GM12872 (cell line): ENCODE measurements around the gene EPB41L4B.

Source experiments
- CTCF ChIP-seq: IDR thresholded peaks from 3 replicates; pipeline ENCODE4 v1.5.1; 2011; ENCODE audit warnings: low read depth, mild to moderate bottlenecking, low read length, moderate library complexity; ENCODE audit not compliant: insufficient read depth

Gene EPB41L4B

DNA sequence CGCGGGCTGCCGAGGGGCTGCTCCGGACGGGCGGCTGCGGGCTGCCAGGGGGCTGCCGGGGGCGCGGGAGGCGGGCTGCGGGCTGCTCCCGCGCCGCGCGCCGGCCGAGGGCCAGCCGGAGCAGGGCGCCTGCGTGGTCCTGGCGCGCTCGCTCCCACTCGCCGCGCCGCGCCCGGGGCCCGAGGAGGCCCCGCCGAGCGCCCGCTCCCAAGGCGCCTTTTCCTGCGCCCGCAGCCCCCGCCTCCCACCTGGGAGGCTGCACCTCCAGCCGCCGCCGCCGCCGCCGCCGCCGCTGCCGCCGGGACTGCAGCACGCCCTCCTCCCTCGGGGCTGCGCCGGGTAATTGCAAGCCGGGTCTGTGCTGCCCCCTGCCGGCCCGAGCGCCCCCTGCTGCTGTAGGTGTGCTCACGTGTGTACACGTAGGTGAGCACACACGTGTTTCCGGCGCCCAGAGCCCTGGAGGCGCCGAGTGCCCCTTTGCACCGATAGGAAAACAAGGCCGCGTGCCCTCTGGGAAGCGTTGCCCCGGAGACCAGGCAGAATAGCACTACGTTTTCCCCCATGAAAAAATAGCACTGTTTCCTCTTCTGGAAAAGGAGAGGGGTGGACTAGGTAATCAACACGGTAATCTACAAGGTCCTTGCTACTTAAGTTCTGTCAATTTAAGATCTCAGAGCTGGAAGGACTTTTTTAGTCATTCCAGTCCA, at the start of gene EPB41L4B:
Gene EPB41L4B, minus strand, starts transcription at position 318 of the 707 bp plus-strand sequence. CDS start 613 bp downstream, outside the sequence.
- TF ChIP-seq CTCF: peak; percentile 81

DNA sequence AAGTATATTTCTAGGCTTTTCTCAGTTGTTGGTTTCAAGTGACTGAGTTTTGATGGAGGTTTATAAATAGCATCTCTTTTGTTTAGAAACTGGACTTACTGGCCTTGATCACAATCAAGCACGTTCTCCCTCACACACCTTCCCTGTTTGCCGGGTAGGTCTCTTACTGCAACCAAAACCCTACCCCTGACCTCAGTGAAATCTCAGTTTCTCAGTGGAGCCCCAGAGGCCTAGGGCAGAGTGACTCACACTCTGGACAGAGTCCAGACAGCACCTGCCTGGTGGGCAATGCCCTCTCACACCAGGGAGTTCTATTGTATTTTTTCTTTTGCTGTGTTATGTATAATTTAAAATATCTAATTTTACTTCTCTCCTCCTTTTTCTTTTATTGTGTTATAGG, 48.4 kb upstream of the EPB41L4B start:
- no peak for TF ChIP-seq CTCF

GRCh38 chr9:109360771-109361170, 39.9 kb upstream of the EPB41L4B start:
- TF ChIP-seq CTCF: no peak

DNA sequence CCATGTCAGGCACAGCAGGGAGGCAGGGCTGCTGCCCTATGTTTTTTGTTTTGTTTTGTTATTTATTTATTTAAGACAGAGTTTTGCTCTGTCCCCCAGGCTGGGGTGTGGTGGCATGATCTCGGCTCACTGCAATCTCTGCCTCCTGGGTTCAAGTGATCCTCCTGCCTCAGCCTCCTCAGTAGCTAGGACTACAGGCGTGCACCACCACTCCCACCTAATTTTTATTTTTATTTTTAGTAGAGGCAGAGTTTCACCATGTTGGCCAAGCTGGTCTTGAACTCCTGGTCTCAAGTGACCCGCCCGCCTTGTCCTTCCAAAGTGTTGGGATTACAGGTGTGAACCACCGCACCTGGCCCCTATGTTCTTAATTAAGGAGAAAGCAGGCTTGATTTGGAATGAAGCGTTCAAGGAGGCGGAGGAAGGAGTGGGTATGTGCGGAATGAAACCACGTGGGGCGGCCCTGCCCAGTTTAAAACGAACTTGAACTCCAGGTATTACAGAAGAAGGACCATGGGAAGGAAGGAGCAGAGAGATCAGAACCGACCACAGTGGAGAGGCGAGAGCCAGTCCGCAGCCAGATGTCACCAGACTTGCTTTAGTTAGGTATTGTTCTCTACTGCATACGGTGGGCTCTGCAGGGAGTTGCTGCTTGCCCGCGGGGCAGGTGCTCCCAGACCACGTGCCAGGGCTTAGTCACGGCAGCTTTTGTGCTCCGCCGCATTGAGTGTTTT, 34.9 kb upstream of the EPB41L4B start:
- TF ChIP-seq CTCF: no peak

DNA sequence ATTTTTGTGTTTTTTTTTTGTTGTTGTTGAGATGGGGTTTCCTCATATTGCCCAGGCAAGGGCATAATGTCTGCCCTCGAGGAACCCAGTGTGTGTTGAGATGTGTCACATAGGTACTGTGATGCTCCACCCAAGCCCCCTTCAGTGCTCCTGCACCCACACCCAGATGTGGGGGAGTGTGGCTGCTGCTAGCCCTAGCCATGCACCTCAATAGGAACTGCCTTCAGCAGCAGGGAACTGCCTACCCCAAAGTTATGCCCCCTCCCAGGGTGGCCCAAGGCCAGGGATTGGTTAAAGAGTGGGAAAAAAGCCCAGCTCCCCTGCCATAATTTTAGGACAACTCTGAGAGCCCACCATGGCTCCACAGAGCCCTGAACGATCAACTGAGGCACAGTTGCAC, 33.3 kb upstream of the EPB41L4B start:
- no peak for TF ChIP-seq CTCF

GRCh38 chr9:109351032-109351431, 30.2 kb upstream of the EPB41L4B start:
- no peak for TF ChIP-seq CTCF

- TF ChIP-seq CTCF: no peak
These were observed 28.6 kb upstream of the EPB41L4B start for GRCh38 chr9:109349421-109349846.
